Right atrium auricular region (tissue), 2 donors: Measurements from ENCODE around the gene SHISAL2B. TPM values are rescaled to one million over a fixed set of nuclear protein-coding genes. Genes with fewer than 3 reads are reported as not detected.
A peak's percentile ranks its signal among the peaks of the same experiment; 100 is the strongest.
"Not testable (repeated sequence)": the region's sequence is repeated elsewhere in the genome, so short reads cannot be mapped to it uniquely, and the experiment has no call there.

Experiments
- DNase-seq: peaks from one replicate; pipeline ENCODE4 v3.0.0-alpha.2; 2019; ENCODE audit warnings: low spot score
- H3K27ac ChIP-seq, 2 donors: fragments of 200-600 bp; sonication (generic); 1 replicate in 1 of 2; 2 replicates in 1 of 2; pipeline ENCODE4 v1.5.1; 2016 to 2019
- H3K27me3 ChIP-seq, 2 donors: fragments of 200-600 bp; sonication (generic); one replicate each; pipeline versions ENCODE4 v1.5.1 to v1.6.0; 2017 to 2019
- H3K36me3 ChIP-seq: fragments of 200-600 bp; sonication (generic); one replicate; pipeline ENCODE4 v1.5.1; 2016
- H3K4me1 ChIP-seq, 2 donors: fragments of 200-600 bp; sonication (generic); one replicate each; pipeline versions ENCODE4 v1.5.1 to v1.6.0; 2017 to 2019
- H3K4me3 ChIP-seq, 2 donors: fragments of 200-600 bp; sonication (generic); 1 replicate in 1 of 2; 2 replicates in 1 of 2; pipeline ENCODE4 v1.5.1; 2017 to 2019; ENCODE audit warnings: mild to moderate bottlenecking in 1 of 2, moderate library complexity in 1 of 2
- H3K9me3 ChIP-seq, 2 donors: fragments of 200-600 bp; sonication (generic); one replicate each; pipeline ENCODE4 v1.5.1; 2019
- CTCF ChIP-seq, 2 donors: fragments of 200-600 bp; sonication (generic); IDR thresholded peaks; one replicate each; pipeline ENCODE4 v1.5.1; 2019; ENCODE audit warnings: antibody characterized with exemption in 2 of 2
- total RNA-seq, 2 donors: library from RNA; depleted of rRNA; stranded (reverse); fragments of >200 nt; gene quantifications; one replicate each; pipeline ENCODE4 v1.1.0, GENCODE V29; 2016

Gene SHISAL2B
- total RNA-seq, 2 donors from 2014 or later, result not detected

DNA sequence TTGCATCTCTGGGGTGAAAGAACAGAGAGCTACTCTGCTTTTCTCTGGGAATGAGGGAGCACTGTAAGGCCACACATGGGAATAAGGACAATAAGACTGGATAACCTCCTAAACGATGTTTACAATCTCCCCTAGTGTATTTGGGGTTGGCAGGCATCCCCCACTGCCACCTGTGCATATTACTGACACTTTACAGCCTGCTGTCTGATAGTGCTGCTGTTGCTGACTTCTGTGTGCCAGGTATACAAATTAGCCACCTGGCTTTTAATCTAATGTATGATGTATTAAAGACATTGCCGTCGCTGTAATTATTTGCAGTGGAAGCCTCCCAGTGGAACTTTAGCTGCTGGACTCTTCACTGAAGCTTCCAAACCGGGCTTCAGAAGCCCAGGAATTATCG lies 4.4 kb upstream of the SHISAL2B start:
- Histone ChIP-seq H3K27ac (no peak overlapping the region), H3K27me3 (peaks cover 0 to 6% of the 10 kb centered on the region in 2 donors), H3K36me3 (no peaks in the 10 kb centered on the region), H3K4me3 (no peak overlapping the region), H3K4me1 (peaks cover 0 to 10% of the 10 kb centered on the region in 2 donors), H3K9me3 (no peaks in the 10 kb centered on the region)
- no peak for DNase-seq
- TF ChIP-seq CTCF (IDR thresholded peaks at IDR 0.05), result no peak

DNA sequence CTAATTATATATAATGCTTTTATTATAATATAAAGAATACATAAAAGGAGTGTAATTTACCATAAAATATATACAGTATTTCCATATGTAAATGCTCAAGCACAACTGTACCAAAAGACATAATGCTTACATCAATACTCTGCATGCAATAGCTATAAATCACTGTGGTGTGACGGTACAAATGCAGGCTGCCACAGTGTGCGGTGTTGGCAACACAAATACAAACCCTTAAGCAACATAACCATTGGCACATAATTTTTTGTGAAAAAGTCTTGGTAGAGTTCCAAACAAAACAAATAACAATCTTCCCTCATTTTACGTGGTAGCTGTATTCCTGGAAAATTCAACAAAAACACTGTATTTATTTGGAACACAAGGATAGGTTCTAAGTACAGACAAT lies 1.9 kb upstream of the SHISAL2B start:
- DNase-seq, result no peak
- Histone ChIP-seq H3K27me3 (peaks cover 0 to 10% of the 10 kb centered on the region in 2 donors), H3K4me3 (no peak overlapping the region), H3K9me3 (no peaks in the 10 kb centered on the region), H3K4me1 (peaks cover 0 to 12% of the 10 kb centered on the region in 2 donors), H3K27ac (no peak overlapping the region), H3K36me3 (no peaks in the 10 kb centered on the region)
- TF ChIP-seq CTCF (IDR thresholded peaks at IDR 0.05), result no peak

GRCh38 chr5:64688965-64689364 lies 1.3 kb upstream of the SHISAL2B start:
- Histone ChIP-seq H3K4me3 (no peak overlapping the region), H3K4me1 (peaks cover 0 to 12% of the 10 kb centered on the region in 2 donors), H3K27ac (no peak overlapping the region), H3K36me3 (no peaks in the 10 kb centered on the region), H3K9me3 (no peaks in the 10 kb centered on the region), H3K27me3 (peaks cover 0 to 10% of the 10 kb centered on the region in 2 donors)
- no peak for TF ChIP-seq CTCF (IDR thresholded peaks at IDR 0.05)
- no peak for DNase-seq

- H3K36me3 ChIP-seq, result no peaks in the 10 kb centered on the region
- H3K9me3 ChIP-seq, result no peaks in the 10 kb centered on the region
- no peak for TF ChIP-seq CTCF (IDR thresholded peaks at IDR 0.05)
- peak overlapping the region in 1 of 2 donors; percentile 33 for H3K4me3 ChIP-seq
- H3K27me3 ChIP-seq, result peaks cover 0 to 10% of the 10 kb centered on the region in 2 donors
- no peak for DNase-seq
- peaks cover 0 to 12% of the 10 kb centered on the region in 2 donors for H3K4me1 ChIP-seq
- no peak overlapping the region for H3K27ac ChIP-seq
Measured at GRCh38 chr5:64690104-64690416, 243 bp upstream of the SHISAL2B start.

GRCh38 chr5:64691291-64691690 lies 988 bp downstream of the SHISAL2B start:
- peaks cover 0 to 10% of the 10 kb centered on the region in 2 donors for H3K27me3 ChIP-seq
- no peak overlapping the region for H3K27ac ChIP-seq
- no peaks in the 10 kb centered on the region for H3K36me3 ChIP-seq
- no peak for DNase-seq
- peaks cover 0 to 5% of the 10 kb centered on the region in 2 donors for H3K9me3 ChIP-seq
- H3K4me1 ChIP-seq, result peaks cover 0 to 12% of the 10 kb centered on the region in 2 donors
- no peak overlapping the region for H3K4me3 ChIP-seq
- TF ChIP-seq CTCF (IDR thresholded peaks at IDR 0.05), result no peak

GRCh38 chr5:64693636-64694035 lies 3.3 kb downstream of the SHISAL2B start:
- Histone ChIP-seq H3K4me3 (no peak overlapping the region), H3K27me3 (peaks cover 0 to 10% of the 10 kb centered on the region in 2 donors), H3K27ac (no peak overlapping the region), H3K4me1 (peaks cover 0 to 12% of the 10 kb centered on the region in 2 donors), H3K9me3 (peaks cover 0 to 11% of the 10 kb centered on the region in 2 donors), H3K36me3 (no peaks in the 10 kb centered on the region)
- no peak for TF ChIP-seq CTCF (IDR thresholded peaks at IDR 0.05)
- DNase-seq, result no peak

DNA sequence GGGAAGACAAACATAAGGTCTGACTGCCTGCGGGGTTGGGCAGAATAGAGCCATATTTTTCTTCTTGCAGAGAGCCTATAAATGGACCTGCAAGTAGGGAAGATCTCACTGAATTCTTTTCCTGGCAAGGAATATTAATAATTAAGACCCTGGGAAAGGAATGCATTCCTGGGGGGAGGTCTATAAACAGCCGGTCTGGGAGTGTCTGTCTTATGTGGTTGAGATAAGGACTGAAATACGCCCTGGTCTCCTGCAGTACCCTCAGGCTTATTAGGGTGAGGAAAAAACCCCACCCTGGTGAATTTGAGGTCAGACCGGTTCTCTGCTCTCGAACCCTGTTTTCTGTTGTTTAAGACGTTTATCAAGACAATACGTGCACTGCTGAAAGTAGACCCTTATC lies 6.1 kb downstream of the SHISAL2B start:
- H3K36me3 ChIP-seq, DNase-seq, H3K4me3 ChIP-seq, H3K27ac ChIP-seq, H3K27me3 ChIP-seq, H3K4me1 ChIP-seq: not testable (repeated sequence)
- H3K9me3 ChIP-seq, result peaks cover 0 to 11% of the 10 kb centered on the region in 2 donors
